Hepatocyte (in vitro differentiated cells): ENCODE results near the gene VIL1.

ENCODE experiments used
- EZH2 ChIP-seq: fragments of 200-600 bp; sonication (generic); IDR thresholded peaks from 2 replicates; pipeline ENCODE4 v1.6.1; 2016; ENCODE audit warnings: antibody characterized with exemption, mild to moderate bottlenecking, borderline replicate concordance
- EZH2phosphoT487 ChIP-seq: fragments of 200-600 bp; sonication (generic); IDR thresholded peaks from one replicate; pipeline ENCODE4 v1.6.1; 2018; ENCODE audit warnings: antibody characterized with exemption, mild to moderate bottlenecking, low read depth, moderate library complexity; ENCODE audit not compliant: unreplicated experiment, severe bottlenecking
- TF ChIP-seq, protein P1 (sequence below): fragments of 200-600 bp; sonication (generic); IDR thresholded peaks from 2 replicates; pipeline ENCODE4 v1.5.1; 2016; ENCODE audit warnings: antibody characterized with exemption, mild to moderate bottlenecking; ENCODE audit not compliant: poor library complexity

GRCh38 chr2:218471982-218472381 lies 53.1 kb downstream of the VIL1 start:
- TF ChIP-seq, protein P1, sequence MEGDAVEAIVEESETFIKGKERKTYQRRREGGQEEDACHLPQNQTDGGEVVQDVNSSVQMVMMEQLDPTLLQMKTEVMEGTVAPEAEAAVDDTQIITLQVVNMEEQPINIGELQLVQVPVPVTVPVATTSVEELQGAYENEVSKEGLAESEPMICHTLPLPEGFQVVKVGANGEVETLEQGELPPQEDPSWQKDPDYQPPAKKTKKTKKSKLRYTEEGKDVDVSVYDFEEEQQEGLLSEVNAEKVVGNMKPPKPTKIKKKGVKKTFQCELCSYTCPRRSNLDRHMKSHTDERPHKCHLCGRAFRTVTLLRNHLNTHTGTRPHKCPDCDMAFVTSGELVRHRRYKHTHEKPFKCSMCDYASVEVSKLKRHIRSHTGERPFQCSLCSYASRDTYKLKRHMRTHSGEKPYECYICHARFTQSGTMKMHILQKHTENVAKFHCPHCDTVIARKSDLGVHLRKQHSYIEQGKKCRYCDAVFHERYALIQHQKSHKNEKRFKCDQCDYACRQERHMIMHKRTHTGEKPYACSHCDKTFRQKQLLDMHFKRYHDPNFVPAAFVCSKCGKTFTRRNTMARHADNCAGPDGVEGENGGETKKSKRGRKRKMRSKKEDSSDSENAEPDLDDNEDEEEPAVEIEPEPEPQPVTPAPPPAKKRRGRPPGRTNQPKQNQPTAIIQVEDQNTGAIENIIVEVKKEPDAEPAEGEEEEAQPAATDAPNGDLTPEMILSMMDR = no peak
- TF ChIP-seq EZH2phosphoT487 (no peak), EZH2 (no peak)
